OCI-LY1 (cell line): ENCODE data around the gene CCDC88B.

Source experiments
- CTCF ChIP-seq: fragments of 200-600 bp; sonication (generic), shearing (Covaris generic); IDR thresholded peaks from 2 replicates; pipeline ENCODE4 v1.5.1; 2017; ENCODE audit warnings: mild to moderate bottlenecking, antibody characterized with exemption, low read length, moderate library complexity, mixed read lengths
- EZH2 ChIP-seq: fragments of 200-600 bp; sonication (generic), shearing (Covaris generic); IDR thresholded peaks from 2 replicates; pipeline ENCODE4 v1.8.0; 2017; ENCODE audit warnings: borderline replicate concordance, mixed run types, mild to moderate bottlenecking, antibody characterized with exemption, low read length, moderate library complexity, mixed read lengths

- TF ChIP-seq CTCF (no peak), EZH2 (no peak)
These were observed 12.0 kb upstream of the CCDC88B start for GRCh38 chr11:64327993-64328392.
